Activated CD4-positive, alpha-beta T cell treated with anti-CD3 and anti-CD28 coated beads for 4 hours (primary cell): ENCODE results near the gene PSKH1.
"Not testable (repeated sequence)": the region's sequence is repeated elsewhere in the genome, so short reads cannot be mapped to it uniquely, and the experiment has no call there.

ENCODE experiments used
- DNase-seq, 2 donors: peaks; one replicate each; pipeline ENCODE4 v3.0.0-alpha.2; 2020

The PSKH1 gene

DNA sequence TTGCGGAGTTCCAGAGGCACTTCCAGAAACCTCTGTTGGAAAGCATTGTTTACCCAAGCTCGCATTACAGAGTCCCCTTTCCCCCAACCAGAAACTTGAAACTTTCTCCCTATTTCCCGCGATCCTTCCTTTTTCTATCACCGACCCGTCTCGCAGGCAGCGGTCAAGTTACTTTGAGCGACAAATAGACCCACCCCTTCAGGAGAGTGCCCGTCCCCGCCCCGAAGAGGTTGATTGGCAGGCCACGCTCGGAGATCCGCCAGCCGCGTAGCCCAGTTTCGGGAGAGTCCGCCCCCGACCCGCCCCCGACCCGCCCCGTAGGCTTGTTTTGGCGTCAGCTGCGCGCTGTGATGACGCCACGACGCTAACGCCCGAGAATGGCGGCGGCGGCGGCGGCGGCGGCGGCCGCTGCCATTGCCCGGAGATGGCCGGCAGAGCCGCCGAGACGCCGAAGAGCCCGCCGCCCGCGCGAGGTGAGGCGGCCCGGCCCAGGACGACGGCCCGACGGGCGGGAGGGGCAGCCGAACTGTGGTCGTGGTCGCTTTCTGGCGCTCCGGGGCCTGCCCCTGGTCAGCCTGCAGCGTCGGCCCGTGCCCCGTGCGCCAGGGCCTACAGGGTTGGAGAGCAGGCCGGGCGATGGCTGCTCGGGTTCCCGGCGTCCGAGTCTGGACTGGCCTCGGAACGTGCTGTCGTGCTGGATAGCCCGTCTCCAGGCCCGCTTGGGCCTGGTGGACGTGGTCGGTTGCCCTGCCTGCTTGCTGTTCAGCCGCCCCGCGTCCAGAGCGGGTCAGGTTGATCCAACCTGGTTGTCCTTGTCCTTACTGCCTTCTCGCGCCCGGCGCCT, at the start of gene PSKH1:
PSKH1 (plus strand) TSS at position 356 of the 844 bp plus-strand sequence. CDS start 15,496 bp downstream, outside the sequence.
- DNase-seq, result peak; percentile 91 to 93

DNA sequence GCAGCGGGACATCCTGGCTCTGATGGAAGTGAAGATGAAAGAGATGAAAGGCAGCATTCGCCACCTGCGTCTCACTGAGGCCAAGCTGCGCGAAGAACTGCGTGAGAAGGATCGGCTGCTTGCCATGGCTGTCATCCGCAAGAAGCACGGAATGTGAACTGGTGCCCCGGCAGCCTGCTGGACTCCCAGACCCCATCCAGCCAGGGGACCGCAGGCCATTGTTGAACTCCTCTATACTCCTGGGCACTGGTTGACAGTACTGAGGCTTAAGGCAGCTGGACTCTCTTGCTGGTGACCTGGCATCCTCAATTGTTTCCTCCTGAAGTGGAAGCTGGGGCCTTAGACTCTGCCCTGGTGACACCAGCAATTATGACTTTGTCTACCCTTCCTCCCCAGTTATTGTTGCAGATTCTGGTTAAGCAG, 49.7 kb upstream of the PSKH1 start:
- no peak for DNase-seq

DNA sequence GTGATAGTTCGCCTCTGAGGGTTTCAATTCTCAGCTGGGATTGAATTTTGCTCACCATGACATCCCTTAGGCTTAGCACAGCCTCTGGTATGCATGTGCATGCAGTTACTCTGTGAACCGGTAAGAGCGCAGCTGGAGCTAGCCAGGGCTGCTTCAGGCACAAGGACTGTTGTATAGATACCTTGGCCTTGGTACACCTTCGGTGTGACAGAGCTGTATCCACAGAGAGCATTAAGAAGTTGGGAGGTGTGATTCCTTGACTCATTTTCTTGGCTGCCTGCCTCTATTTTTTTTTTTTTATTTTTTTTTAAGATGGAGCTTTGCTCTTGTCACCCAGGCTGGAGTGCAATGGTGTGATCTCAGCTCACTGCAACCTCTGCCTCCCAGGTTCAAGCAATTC, 48.6 kb upstream of the PSKH1 start:
- DNase-seq, result no peak

DNA sequence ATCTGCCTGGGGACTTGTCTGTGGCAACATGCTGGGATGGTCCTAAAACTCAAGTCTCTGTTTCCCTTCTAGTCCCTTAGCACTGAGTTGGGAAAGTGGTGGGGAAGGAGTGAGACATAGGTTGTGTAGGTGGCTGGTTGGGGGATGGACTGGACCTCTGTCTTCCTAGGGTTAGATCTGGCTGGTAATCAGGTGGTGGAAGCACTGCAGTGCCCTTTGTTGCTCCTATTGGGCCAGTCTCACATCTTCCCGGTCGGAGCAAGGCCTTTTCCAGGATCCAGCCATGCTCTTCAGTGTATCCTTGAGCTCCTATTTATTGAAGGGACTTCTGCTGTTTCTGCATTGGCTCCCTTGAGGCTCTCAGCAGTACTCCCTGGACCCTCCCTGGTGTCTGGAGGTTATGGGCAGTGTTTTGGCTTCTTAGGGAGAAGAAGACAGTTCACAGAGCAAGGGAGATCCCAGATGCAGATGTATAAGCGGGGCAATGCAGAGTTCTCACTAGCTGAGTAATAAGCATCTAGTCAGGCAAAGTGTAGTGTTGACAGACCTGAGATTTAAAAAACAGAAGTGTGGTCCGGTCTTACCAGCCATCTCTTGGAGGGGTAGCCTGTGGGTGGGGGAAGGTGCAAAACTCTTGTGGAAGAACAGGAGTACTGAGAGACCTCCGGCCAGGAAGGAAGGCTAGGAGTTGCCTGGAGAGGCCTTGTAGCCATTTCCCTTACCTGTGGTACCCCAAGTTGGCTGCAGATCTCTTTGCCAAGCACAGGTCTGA, 47.6 kb upstream of the PSKH1 start:
- no peak for DNase-seq

DNA sequence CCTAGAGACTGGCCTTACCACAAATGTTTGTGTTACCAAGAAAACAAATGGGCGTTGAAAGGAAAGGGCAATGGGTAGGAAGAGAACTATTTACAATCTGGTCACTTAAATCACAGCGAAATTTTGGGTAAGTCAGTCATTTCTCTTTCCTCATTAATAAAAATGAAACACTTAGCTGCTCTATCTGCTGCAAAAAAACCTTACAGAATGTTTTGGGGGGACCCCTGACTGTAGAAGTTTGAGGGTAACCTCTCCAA, 47.1 kb upstream of the PSKH1 start:
- no peak for DNase-seq

DNA sequence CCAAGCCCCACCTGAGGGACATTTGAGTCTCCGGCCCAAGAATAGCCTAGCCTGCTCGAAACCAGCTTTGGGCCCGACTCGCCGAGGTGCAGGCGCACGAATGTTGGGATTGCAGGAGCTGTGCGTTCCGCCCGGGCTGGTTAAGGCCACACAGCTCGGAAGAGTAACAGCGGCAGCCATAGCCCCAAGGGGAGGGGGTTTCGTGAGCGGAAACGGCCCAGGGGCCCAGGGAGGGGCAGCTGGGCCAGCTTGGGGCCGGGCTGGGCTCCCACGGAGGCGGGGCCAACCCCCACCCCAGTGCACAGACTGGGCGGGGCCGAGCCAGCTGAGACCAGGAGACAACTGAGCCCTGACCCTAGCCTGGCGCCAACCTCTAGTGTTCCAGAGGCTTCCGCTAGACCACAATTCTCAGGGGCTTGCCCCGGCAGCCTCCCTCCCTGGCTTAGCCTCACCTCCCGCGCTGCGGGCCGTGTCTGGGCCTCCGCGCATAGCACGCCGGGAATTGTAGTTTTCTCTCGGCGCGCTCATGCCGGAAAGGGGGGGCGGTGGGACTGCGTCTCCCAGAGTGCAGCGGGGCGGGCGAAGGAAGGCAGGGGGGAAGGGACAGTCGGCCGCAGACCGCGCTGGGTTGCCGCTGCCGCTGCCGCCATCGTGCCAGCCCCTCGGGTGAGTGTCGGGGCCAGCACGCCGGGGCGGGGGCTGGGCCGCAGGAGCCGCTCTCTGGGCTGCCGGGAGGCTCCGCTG, 46.6 kb upstream of the PSKH1 start, which contains the start of gene NUTF2:
NUTF2 (plus strand) TSS at position 614 of the 744 bp plus-strand sequence. CDS start 18,198 bp downstream, outside the sequence.
- DNase-seq, result peak; percentile 94 to 95

DNA sequence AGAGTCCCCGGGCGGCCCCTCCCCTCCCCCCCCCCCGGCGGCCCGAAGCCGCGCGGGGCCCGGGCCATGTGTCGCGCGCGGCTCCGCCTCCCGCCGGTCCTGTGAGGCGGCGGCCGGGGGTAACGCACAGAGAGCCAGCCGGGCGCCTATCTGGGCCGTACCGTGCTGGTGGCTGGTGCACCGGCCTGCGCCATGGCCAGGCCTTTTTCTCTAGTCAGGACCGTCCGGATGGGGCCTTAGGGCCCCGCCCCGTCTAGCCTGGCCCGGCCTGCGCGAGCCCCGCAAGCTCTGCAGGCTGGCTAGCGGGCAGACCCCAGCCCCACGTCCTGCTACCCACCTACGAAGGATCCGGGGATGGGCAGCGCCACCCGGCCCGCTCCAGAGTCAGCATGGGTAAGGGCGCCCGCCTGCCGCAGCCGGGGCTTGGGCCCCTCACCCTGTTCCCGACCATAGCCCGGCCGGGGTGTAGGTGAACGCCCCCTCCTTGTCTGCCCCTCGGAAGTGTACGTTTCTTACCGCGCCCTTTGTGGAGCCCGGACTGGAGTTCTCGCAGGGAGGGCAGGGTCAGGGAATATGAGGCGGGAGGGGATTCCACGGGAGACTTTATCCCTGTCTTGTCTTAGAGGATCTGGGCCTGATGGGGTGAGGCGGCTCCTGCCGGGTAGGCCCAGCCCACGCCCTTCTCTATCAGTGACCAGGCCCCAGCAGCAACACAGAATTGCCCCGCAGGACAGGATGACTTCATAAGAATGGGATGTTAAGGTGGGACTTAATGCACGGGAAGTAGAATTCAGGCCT, 45.8 kb upstream of the PSKH1 start, which contains the start of gene CENPT:
CENPT (minus strand) TSS at position 630 of the 798 bp plus-strand sequence. CDS start 13,834 bp downstream, outside the sequence.
- DNase-seq, result peak; percentile 7 to 15

DNA sequence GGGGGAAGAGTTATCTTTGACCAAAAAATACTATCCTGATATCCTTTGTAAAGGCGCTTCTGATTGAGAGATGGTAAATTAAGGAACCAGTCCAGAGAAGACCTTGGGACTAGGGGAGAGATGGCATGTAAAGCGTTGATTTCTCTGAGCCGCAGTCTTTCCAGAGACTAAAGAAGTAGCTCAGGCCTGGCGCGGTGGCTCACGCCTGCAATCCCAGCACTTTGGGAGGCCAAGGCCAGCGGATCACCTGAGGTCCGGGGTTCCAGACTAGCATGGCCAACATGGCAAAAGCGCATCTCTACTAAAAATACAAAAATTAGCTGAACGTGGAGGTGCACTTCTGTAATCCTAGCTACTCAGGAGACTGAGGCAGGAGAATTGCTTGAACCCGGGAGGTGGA, 44.9 kb upstream of the PSKH1 start:
- no peak for DNase-seq

DNA sequence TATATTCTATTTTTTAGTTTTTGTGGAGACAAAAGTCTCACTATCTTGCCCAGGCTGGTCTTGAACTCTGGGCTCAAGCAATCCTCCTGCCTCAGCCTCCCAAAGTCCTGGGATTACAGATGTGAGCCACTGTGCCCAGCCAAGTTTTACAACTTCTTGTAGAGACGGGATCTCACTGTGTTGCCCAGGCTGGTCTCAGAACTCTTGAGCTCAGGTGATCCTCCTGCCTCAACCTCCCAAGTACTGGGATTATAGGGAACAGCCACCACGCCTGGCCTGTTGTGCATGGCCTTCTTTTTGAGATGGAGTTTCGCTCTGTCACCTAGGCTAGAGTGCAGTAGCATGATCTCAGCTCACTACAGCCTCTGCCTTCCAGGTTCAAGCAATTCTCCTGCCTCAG, 39.4 kb upstream of the PSKH1 start:
- no peak for DNase-seq

DNA sequence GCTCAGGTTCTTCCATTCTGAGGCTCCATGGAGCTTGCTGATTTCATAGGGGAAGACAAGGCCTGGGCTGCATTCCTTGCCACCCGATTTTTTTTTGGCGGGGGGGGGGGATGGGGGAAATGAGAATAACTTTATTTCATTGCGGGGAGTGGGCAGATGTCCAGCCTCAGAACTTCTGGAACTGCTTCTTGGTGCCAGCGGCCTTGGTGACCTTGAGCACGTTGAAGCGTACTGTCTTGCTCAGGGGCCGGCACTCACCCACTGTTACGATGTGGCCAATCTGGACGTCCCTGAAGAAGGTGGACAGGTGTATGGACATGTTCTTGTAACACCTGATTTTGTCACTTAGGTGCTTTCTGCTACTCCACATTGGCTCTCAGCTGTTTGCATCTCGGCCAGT, 37.3 kb upstream of the PSKH1 start:
- DNase-seq, result no peak

DNA sequence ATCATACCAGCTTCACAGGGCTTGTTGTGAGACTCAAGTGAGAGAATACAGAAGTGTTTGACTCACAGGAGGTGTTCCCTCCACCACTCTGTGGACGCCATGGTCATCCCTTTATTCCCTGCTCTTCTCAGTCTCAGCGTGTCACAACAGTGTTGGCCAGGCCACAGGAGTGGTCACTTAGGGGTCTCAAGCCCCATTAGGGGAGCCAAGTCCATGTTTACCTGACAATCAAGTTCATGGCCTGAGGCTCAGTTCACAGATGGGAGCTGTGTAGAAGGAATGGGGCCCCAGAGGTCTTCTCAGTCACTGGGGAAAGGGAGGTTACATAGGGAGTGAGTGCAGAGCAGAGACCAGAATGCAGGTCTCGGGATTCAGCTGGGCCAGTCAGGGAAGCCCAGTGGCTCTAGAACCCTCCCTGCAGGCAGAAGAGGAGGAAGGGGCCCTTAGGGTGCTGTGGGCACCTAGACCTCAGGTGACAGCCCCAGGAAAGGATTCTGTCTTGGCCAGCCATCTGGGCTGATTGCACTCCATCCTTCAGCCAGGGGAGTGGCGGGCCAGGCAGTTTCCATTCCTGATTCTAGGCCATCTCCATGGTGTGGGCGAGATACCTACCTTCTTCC, 36.0 kb upstream of the PSKH1 start:
- DNase-seq, result no peak

DNA sequence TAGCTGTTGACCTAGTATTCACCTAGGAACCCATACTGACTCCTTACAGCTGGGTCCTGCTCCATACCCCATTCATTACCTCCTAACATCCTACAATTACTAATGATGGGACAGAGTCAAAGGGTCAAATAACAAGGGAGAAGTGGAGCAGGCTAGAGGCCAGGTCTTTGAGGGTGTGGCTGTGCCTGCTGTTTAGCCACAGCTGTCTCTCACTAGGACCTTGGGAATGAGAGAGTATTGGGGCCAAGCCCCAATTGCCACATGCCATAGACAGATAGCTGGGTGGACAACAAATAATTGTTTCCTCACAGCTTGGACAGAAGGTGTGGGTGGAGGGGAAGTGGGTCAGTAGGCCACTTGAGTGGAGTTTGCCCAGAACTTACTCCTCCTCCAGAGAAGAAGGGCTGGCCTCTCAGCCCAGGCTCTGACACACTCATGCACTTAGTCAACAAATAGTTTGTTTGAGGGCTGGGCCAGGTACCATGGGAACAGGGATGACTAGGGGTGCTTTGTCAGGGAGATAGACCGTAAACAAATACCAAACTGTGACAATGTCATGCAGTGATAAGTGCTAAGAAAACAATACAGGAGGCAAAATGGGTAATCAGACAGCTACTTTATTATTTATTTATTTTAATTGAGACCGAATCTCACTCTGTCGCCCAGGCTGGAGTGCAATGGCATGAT, 35.4 kb upstream of the PSKH1 start:
- DNase-seq, result peak; percentile 16 to 28

DNA sequence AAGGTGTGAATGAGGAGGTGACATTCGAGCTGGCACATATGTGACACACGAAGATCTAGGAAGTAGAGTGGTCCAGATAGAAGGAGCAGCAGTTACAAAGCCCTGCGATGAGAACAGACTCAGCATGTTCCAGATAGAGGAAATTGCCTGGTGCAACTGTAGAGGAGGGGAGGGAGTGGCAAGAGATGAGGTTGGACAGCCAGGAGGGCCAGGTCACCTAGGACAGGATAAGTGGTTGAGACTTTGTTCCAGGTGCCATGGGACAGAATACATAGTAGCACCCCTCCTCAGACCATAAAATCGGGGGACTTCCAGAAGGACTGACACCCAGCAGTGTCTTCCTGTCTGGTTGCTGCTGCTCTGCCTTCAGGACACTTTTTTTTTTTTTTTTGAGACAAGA, 34.6 kb upstream of the PSKH1 start:
- no peak for DNase-seq

DNA sequence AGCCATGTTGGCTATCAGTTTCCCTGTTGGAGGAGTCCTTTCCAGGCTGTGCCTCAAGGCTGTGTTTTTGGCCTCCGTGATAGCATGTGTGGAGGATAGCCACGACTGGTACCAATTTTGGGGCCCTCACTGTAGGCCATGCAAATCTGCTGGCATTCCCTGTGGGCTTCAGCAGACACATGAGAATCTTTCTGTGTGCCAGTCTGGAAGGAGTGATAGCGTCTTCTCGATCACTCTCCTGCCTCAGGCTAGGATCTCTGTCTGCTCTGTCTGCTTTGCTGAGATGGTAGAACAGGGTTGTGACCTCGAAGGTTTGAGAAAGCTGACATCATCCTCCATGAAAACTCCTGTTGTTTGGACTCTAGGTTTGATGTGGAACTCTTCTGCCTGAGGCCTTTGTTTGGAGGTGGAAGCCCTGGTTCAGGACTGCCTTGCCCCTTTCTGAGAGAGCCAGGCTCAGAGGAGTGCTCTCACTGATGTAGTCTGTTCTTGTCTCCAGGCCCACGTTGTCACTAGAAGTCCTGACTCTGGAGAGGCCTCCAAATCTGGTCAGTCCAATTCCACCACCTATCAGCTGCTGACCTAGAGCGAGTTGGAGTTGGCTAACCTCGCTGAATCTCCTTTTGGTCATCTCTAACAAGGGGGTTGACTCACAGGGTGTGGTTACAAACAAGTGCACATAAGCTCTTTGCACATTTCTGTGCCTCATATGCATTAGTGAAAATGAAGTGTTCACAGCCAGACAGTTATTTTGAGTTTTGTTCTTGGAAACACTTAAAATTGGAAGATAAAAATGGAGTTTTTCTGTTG, 32.3 kb upstream of the PSKH1 start:
- DNase-seq, result no peak

DNA sequence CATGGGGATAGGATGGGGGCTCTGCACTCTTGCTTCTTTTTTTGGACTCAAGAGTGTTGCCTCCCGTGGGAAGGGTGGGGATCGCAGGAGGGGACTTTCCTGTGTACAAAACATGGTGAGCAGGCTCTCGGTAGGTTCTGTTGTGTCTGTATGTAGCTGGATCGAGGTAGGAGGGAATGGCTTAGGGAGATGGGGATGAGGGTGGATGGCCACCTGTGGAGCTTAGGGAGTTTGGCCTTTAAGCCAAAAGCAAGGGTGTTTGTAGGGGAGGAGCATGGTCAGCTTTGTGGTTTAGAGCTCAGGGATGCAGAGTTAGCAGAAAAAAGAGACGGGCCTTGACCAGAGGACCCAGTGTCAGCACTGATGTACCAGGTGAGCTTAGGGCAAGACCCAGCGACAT, 31.2 kb upstream of the PSKH1 start:
- DNase-seq, result no peak

DNA sequence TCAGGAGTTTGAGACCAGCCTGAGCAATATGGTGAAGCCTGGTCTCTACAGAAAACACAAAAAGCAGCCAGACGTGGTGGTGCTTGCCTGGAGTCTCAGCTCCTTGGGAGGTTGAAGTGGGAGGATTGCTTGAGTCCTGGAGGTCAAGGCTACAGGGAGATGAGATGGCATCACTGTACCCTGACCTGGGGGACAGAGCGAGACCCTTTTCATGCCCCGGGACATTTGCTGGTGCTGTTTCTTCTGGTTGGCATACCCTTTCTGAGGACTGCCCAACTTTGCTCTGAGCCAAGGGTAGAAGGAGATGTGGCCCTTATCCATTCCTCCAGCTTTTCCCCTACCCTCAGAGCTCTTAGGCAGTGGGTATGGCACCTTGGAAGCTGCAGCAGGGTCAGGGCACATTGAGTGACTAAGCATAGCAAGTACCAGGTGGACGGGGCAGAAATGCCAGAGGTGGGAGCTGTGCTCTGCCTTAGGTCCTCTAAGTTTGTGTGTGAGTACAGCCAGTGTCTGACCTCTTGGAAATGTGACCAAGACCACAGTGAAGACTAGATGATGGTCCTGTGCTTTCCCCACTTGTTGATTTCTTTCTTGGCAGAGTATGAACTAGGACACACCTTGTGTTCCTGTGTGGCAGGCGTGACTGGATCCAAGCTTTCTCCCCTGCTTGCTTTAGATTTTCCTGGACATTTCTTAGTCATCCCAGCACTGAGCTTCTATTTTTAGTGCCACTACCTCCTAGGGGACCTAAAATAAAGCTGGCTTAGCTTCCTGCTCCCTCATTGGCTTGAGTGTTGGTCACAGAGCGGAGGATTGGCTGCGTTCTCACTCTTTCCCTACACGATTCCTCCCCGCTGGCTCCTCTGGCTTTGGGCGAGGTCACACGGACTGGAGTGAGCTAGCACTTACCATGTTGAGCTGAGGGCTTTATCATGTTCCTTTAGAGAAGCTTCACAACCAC, 30.2 kb upstream of the PSKH1 start:
- DNase-seq, result no peak

DNA sequence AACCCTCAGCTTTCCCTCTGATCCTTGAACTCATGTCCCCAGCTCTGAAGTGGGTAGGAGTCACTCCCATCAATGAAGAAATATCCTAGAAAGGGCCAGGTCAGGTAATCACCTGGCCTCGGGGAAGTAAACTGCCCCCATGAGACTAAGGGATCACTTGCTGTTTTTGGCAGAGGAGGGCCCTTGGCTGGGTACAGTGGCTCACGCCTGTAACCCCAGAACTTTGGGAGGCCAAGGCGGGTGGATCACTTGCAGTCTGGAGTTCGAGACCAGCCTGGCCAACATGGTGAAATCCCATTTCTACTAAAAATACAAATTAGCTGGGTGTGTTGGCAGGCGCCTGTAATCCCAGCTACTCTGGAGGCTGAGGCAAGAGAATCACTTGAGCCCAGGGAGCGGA, 29.0 kb upstream of the PSKH1 start:
- not testable (repeated sequence) for DNase-seq

DNA sequence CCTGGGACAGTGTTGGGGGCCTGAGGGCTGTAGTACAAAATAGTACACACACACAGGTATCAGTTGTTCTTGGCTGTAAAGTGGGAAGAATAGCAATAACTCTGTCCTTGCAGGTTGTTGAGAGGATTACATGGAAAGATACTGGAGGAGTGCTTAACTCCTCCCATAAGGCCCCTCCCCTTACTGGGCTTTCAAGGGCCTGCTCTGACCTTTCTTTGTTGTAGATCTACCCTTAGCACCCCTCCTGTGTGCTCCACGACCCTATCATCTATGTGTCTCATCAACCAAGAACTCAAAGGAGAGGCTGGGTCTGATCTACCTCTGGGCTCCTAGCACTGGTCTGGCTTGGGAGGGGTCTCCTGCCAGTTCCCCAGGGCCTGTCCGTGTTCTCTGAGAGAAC, 28.5 kb upstream of the PSKH1 start:
- DNase-seq, result no peak

DNA sequence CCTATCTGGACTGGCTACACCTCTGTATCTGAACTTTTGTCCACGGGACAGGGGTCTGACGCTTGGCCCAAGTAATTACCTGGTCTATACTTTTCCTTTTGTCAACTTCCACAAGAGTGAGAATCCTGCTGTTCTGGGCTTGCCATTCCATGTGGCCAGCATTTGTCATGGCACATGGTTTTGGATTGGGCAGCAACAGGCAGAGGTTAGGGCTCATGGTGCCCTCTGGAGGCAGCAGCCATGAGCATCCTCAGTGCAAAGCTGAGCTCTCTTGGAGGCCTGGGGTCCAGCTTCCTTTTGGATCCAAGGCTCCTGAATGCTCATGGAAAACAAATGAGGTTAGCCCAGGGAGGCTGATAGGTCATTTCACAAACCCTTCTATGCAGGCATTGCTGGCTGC, 27.7 kb upstream of the PSKH1 start:
- DNase-seq, result no peak
